ENCODE results near the gene CAPN11. TPM values are rescaled to one million over a fixed set of nuclear protein-coding genes. Genes with fewer than 3 reads are reported as not detected.

The CAPN11 gene
- total and polyA plus RNA-seq, 9 of the 15 experiments (the other 6 are each of a cell fraction or from before 2014, with no cell fraction given) = 0.03 to 0.61 (median 0.17) TPM; not detected in 1

DNA sequence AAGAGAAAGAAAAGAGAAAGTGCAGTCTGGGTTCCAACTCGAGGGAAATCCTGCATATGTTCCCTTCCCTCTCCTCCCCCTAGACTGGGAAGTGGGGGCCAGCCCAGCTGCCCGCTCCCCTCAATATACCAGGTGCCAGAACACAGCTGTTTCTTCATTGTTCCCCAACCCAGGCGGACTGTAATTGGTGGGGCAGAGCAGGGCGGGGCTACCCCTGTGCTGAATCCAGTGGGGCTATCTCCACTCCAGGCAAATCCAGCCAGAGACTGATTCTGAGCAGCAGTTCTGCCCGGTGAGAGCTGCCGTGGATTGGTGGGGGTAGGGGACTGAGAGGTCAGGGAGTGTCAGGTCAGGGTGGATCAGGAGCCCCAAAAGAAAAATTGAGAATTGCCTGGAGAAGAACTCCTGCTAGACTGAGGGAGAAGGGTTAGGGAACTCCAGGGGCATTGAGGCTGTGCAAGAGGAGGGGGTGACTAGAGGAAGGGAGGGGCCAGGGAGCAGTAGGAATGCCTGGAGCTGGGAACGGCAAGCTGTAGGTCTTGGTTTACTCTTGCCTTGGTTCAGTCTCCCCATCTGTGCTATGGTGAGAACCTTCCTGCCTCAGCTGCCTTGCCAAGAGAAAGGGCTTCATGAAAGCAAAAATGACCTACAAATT is 58.2 kb downstream of the CAPN11 start, which contains the start of gene MYMX (continued):
- TF ChIP-seq SAP30 (IDR thresholded peaks at IDR 0.05; ENCODE audit: borderline replicate concordance, insufficient read depth, low read depth, low read length, poor library complexity, severe bottlenecking) (no peak), SIN3A (IDR thresholded peaks at IDR 0.05; ENCODE audit: borderline replicate concordance in 2 of 2, control insufficient read depth in 1 of 2, low read depth in 2 of 2, low read length in 2 of 2) (no peak), ZKSCAN1 (IDR thresholded peaks at IDR 0.05; ENCODE audit: low read depth, low read length) (no peak), ESRRA (IDR thresholded peaks at IDR 0.05; ENCODE audit: borderline replicate concordance, low read depth) (no peak), NRF1 (conservative IDR thresholded peaks at IDR 0.05 in 1 of 2, IDR thresholded peaks at IDR 0.05 in 1 of 2) (peak in 1 of 2 experiments; percentile 21; a peak in 1 of 4 replicates)
- TF ChIP-seq, protein P1, sequence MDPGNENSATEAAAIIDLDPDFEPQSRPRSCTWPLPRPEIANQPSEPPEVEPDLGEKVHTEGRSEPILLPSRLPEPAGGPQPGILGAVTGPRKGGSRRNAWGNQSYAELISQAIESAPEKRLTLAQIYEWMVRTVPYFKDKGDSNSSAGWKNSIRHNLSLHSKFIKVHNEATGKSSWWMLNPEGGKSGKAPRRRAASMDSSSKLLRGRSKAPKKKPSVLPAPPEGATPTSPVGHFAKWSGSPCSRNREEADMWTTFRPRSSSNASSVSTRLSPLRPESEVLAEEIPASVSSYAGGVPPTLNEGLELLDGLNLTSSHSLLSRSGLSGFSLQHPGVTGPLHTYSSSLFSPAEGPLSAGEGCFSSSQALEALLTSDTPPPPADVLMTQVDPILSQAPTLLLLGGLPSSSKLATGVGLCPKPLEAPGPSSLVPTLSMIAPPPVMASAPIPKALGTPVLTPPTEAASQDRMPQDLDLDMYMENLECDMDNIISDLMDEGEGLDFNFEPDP (CRISPR knock-in tag; IDR thresholded peaks at IDR 0.05) = no peak

All from K562 (cell line).